Measurements from ENCODE around the gene ATP11C.
"Not testable (repeated sequence)": the region's sequence is repeated elsewhere in the genome, so short reads cannot be mapped to it uniquely, and the experiment has no call there.

Gene ATP11C

DNA sequence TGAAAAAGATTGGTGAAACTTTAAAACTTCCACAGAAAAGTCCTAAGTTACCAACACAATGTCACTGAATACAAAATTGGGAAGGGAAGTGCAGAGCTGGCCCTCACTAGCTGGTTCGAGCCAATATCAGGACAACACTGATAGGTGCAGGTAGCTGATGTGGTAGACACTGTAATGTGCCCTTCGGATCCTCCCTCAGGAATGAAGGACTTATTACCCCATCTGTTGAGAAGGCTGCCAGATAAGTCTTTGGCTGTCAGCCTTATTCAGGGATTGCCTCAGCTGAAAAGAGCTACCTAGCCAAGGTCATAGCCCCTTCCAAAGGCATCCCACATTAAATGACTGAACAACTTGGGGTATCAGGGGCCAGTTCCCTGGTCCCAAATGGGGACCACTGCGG lies 230.2 kb downstream of the ATP11C start:
- DNase-seq = no peak

DNA sequence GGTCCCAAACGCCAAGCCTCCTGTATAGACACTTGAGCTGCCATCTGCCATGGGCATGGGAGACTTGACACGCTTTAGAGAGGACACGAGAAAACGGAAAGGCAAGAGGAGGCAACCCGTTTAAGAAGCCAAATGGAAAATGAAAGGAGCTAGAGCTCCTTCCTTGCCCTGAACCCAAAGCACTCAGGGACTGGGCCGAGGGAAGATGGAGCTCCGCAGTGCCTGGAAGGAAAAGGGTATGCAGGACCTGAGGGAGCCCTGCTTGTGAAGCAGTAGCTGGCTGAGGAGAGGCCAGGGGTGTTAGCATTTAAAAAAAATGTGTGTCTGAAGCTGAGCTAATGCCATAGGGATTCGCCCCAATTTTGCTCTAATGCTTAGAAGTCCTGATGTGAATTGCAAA lies 239.9 kb downstream of the ATP11C start:
- no peak for DNase-seq

DNA sequence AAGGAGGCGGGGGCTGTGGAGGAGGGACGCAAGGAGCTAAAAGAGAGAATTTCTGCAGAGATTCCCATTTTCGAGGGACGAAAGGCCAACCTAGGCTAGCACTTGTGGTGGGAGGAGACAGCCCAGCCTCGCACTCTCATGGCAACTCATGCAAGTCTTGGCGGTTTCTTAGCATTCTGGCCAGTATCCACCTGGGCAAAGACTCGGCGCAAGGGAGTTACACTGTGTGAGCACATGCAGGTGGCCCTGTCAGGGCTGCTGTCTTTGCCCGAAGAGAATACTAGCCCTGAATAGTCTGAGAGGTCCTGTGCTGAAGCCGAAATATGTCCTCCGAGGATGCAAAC lies 240.4 kb downstream of the ATP11C start:
- DNase-seq = no peak

DNA sequence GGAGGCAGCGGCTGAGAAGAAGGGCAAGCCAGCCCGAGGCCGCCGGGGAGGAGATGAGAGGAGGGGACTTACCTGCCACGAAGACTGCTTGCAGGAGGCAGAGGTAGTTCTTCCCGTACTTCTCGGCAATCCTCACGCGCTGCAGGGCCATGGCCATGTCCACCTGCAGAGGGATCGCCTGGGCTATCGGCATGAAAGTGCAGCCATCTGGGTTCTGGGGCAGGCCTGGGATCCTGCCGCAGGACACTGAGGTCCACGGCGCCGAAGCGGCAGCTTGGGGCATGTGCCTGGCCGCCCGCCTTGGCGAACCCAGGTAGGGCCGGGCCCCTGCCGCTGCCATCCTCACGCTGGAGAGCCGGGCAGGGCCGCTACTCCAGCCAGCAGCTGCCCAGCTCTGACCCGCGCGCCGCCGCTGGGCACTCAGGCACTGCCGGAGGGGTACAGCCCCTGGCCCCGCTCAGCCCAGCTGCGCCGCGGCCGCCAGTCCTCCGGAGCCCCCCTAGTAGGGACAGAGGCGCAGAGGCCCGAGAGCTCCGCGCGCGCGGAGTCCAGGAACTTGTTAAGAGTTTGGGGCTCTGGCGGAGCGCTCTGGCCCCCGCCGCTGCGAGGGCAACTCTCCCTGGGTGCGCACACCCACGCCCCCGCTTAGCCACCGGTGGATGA lies 240.9 kb downstream of the ATP11C start:
- no peak for DNase-seq

DNA sequence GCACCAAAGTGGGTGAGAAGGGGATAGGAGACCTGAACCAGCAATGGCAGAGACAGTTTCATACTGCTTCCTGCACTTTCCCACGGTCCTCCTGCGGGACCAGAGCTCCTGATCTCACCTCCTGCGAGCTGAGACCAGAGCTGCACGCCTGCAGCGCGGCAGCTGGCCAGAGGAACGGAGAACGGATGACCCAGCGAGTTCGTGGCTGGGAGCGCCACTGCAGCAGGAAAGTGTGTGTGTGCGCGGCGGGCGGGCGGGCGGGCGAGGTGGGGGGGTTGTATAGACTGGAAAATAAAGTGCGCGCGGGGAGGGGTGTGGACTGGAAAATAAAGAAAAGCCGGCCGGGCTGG lies 241.4 kb downstream of the ATP11C start:
- DNase-seq = no peak

DNA sequence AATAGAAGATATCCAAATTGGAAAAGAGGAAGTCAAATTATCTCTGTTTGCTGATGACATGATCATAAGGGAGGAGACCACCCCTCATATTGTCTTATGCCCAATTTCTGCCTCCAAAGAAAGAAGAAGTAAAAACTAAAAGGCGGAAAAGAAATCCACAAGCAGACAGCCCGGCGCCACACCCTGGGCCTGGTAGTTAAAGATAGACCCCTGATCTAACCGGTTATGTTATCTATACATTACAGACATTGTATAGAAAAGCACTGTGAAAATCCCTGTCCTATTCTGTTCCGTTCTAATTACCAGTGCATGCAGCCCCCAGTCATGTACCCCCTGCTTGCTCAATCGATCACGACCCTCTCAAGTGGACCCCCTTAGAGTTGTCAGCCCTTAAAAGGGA lies 247.7 kb downstream of the ATP11C start:
- not testable (repeated sequence) for DNase-seq

DNA sequence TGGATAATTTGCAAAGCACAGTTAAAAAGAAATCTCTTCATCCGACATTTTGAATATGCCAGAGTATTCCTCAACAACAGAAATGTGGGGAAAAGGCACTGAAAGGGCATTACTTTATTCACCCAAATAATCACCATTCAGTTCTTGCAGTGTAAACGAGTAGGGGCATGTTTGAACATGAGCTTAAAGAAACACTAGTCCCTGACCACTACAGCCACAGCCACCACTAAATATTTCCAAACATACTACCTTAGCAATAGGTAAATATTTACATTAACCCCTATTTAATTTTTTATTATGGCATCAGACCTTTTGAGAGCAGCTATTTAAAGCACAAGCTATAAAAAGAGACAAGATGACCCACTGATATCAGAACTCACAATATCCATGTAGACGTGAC lies 252.5 kb downstream of the ATP11C start:
- no peak for DNase-seq

Measured in NCI-H2081 (cell line).